Measurements from ENCODE around the gene MYZAP.
A peak's percentile ranks its signal among the peaks of the same experiment; 100 is the strongest.

GRCh38 chr15:57611938-57612337 lies 20.2 kb downstream of the MYZAP start:
- TF ChIP-seq EZH2 (IDR thresholded peaks at IDR 0.05; ENCODE audit: borderline replicate concordance, low read length) (no peak), CTCF (conservative IDR thresholded peaks at IDR 0.05 in 1 of 2, IDR thresholded peaks at IDR 0.05 in 1 of 2; ENCODE audit: extremely low read depth in 1 of 2, insufficient read depth in 1 of 2, low read depth in 1 of 2, low read length in 2 of 2) (peak; percentile 51 to 88)

Data from mammary epithelial cell (primary cell).